Endothelial cell of umbilical vein (primary cell): ENCODE results near the gene FNIP2. TPM values are rescaled to one million over a fixed set of nuclear protein-coding genes. Genes with fewer than 3 reads are reported as not detected.
A peak's percentile ranks its signal among the peaks of the same experiment; 100 is the strongest.

Source experiments
- BruUV-seq: library from RNA; stranded (reverse); fragments of 400-500 nt; replicated peaks from 2 replicates; lab custom pipeline; 2021; lab: Mats Ljungman, UMichigan
- CTCF ChIA-PET: fragments of 300-600, 350-600 bp; sonication (Branson Sonifier 250); formaldehyde crosslinking; loops from one replicate; lab custom pipeline; 2021; ENCODE audit warnings: antibody characterized with exemption, inconsistent platforms; lab: Charles Lee
- POLR2A ChIA-PET: fragments of 300-600, 350-600 bp; sonication (Branson Sonifier 250); formaldehyde crosslinking; loops from one replicate; lab custom pipeline; 2021; ENCODE audit warnings: antibody characterized with exemption, inconsistent platforms; lab: Charles Lee
- DNase-seq: peaks from one replicate; pipeline ENCODE4 v3.0.0-alpha.2; 2011; ENCODE audit warnings: low read depth, low spot score
- FAIRE-seq: peaks from 2 replicates; lab custom pipeline; 2011; peaks lifted over from hg19 to GRCh38; lab: Jason Lieb, UNC
- H2AFZ ChIP-seq: 2 replicates; pipeline ENCODE4 v1.6.0; 2012; ENCODE audit warnings: low read depth, low read length, control low read depth, inconsistent platforms
- H3K27ac ChIP-seq: 2 replicates; pipeline ENCODE4 v1.5.1; 2011; ENCODE audit warnings: low read depth, mild to moderate bottlenecking, control low read depth, low read length, moderate library complexity; ENCODE audit not compliant: insufficient read depth
- H3K27me3 ChIP-seq, 2 experiments: 2 replicates each; pipeline versions ENCODE4 v1.6.0 to v1.6.1; 2011; ENCODE audit warnings: low read length in 2 of 2, mixed read lengths in 1 of 2; ENCODE audit not compliant: control insufficient read depth in 2 of 2, insufficient read depth in 2 of 2
- H3K36me3 ChIP-seq, 2 experiments: 2 replicates in 1 of 2; 3 replicates in 1 of 2; pipeline ENCODE4 v1.5.1; 2011; ENCODE audit warnings: low read length in 2 of 2, mild to moderate bottlenecking in 1 of 2, moderate library complexity in 1 of 2; ENCODE audit not compliant: control insufficient read depth in 2 of 2, insufficient read depth in 2 of 2; ENCODE audit errors: extremely low read depth in 1 of 2
- H3K4me1 ChIP-seq: 3 replicates; pipeline ENCODE4 v1.5.1; 2011; ENCODE audit warnings: mild to moderate bottlenecking, low read length; ENCODE audit not compliant: control insufficient read depth, insufficient read depth; ENCODE audit errors: extremely low read depth
- H3K4me2 ChIP-seq: 2 replicates; pipeline ENCODE4 v1.6.1; 2011; ENCODE audit warnings: low read length, control low read depth, mixed read lengths; ENCODE audit not compliant: insufficient read depth
- H3K4me3 ChIP-seq, 3 experiments: fragments of 200-600 bp in 1 of 3; sonication (generic), shearing (Covaris generic) in 1 of 3; replicated peaks in 1 of 3; 2 replicates each; pipeline ENCODE4 v1.5.1; 2011 to 2016; ENCODE audit warnings: control low read depth in 3 of 3, low read length in 3 of 3, mild to moderate bottlenecking in 2 of 3, inconsistent platforms in 1 of 3, low read depth in 1 of 3, moderate library complexity in 1 of 3; ENCODE audit not compliant: insufficient read depth in 1 of 3
- H3K79me2 ChIP-seq: 2 replicates; pipeline ENCODE4 v1.6.0; 2012; ENCODE audit warnings: low read length, inconsistent platforms; ENCODE audit not compliant: control insufficient read depth, insufficient read depth
- H3K9ac ChIP-seq: replicated peaks from 2 replicates; pipeline ENCODE3; 2011; ENCODE audit warnings: low read length, control low read depth; ENCODE audit not compliant: insufficient read depth; ENCODE audit errors: extremely low read depth
- H3K9me1 ChIP-seq: replicated peaks from 3 replicates; pipeline ENCODE4 v1.6.0; 2011; ENCODE audit warnings: mild to moderate bottlenecking, low read length; ENCODE audit not compliant: control insufficient read depth, insufficient read depth; ENCODE audit errors: extremely low read depth
- H3K9me3 ChIP-seq: replicated peaks from 2 replicates; pipeline ENCODE4 v1.5.1; 2012; ENCODE audit warnings: low read length, inconsistent platforms; ENCODE audit not compliant: control insufficient read depth, insufficient read depth
- H4K20me1 ChIP-seq: replicated peaks from 2 replicates; pipeline ENCODE3; 2011; ENCODE audit warnings: mild to moderate bottlenecking, low read length; ENCODE audit not compliant: control insufficient read depth, insufficient read depth; ENCODE audit errors: extremely low read depth
- EZH2 ChIP-seq: IDR thresholded peaks from 2 replicates; pipeline ENCODE4 v1.6.1; 2012; ENCODE audit warnings: borderline replicate concordance, low read depth, mild to moderate bottlenecking, moderate library complexity, low read length, inconsistent platforms; ENCODE audit not compliant: severe bottlenecking
- FOS ChIP-seq: IDR thresholded peaks from 2 replicates; pipeline ENCODE4 v1.6.1; 2011; ENCODE audit warnings: mild to moderate bottlenecking, low read length, moderate library complexity, borderline replicate concordance; ENCODE audit not compliant: insufficient read depth
- GATA2 ChIP-seq: IDR thresholded peaks from 2 replicates; pipeline ENCODE4 v1.7.0; 2011; ENCODE audit warnings: low read depth, mild to moderate bottlenecking, moderate library complexity, mixed read lengths, low read length; ENCODE audit not compliant: insufficient read length, insufficient read depth
- JUN ChIP-seq: IDR thresholded peaks from 2 replicates; pipeline ENCODE4 v1.6.1; 2011; ENCODE audit warnings: borderline replicate concordance, low read depth; ENCODE audit not compliant: insufficient read length, insufficient read depth
- MAX ChIP-seq: IDR thresholded peaks from 2 replicates; pipeline ENCODE4 v1.6.1; 2011; ENCODE audit not compliant: insufficient read depth, insufficient read length
- MYC ChIP-seq: IDR thresholded peaks from one replicate; pipeline ENCODE4 v1.6.1; 2011; ENCODE audit warnings: mild to moderate bottlenecking, low read depth, low read length
- POLR2A ChIP-seq: IDR thresholded peaks from 2 replicates; pipeline ENCODE4 v1.6.1; 2012; ENCODE audit warnings: low read depth, mild to moderate bottlenecking, control low read depth, low read length
- POLR2AphosphoS5 ChIP-seq: IDR thresholded peaks from 2 replicates; pipeline ENCODE4 v1.6.1; 2012; ENCODE audit warnings: low read depth, mild to moderate bottlenecking, control low read depth, low read length, moderate library complexity; ENCODE audit not compliant: insufficient read depth
- dilution Hi-C: fragments of 300-500 bp; cut with MboI; formaldehyde crosslinking; loops from one replicate; pipeline ENCODE4 v1.15.0; 2019; ENCODE audit warnings: low sequenced_read_pairs; ENCODE audit not compliant: extremely low pct_ligation_motif_present
- intact Hi-C: fragments of 100-400 bp; cut with micrococcal nuclease; formaldehyde crosslinking; loops from one replicate; pipeline ENCODE4 v1.10.0; 2022
- polyA plus RNA-seq, 4 experiments: library from polyadenylated mRNA; depleted of rRNA in 3 of 4; stranded (reverse) in 3 of 4; unstranded in 1 of 4; fragments of >200 nt; gene quantifications; 2 replicates each; pipeline versions ENCODE4 v1.2.1 to v1.2.3, GENCODE V29; 2011 to 2012; ENCODE audit warnings: missing spikeins in 1 of 4
- total RNA-seq: library from RNA; stranded (reverse); gene quantifications from 2 replicates; pipeline ENCODE4 v1.2.3, GENCODE V29; 2021
- TF ChIP-seq, protein P1 (sequence below), 2 donors: IDR thresholded peaks; 1 replicate in 1 of 2; 2 replicates in 1 of 2; pipeline ENCODE4 v1.5.1; 2011; ENCODE audit warnings: low read length in 2 of 2, mild to moderate bottlenecking in 2 of 2, moderate library complexity in 2 of 2, control low read depth in 1 of 2, inconsistent platforms in 1 of 2, low read depth in 1 of 2; ENCODE audit not compliant: insufficient read depth in 1 of 2; ENCODE audit errors: extremely low read depth in 1 of 2

Gene FNIP2
- total and polyA plus RNA-seq, 2 donors (not counting 3 experiments of a cell fraction or from before 2014, with no cell fraction given) = 4.5 to 14.4 TPM

DNA sequence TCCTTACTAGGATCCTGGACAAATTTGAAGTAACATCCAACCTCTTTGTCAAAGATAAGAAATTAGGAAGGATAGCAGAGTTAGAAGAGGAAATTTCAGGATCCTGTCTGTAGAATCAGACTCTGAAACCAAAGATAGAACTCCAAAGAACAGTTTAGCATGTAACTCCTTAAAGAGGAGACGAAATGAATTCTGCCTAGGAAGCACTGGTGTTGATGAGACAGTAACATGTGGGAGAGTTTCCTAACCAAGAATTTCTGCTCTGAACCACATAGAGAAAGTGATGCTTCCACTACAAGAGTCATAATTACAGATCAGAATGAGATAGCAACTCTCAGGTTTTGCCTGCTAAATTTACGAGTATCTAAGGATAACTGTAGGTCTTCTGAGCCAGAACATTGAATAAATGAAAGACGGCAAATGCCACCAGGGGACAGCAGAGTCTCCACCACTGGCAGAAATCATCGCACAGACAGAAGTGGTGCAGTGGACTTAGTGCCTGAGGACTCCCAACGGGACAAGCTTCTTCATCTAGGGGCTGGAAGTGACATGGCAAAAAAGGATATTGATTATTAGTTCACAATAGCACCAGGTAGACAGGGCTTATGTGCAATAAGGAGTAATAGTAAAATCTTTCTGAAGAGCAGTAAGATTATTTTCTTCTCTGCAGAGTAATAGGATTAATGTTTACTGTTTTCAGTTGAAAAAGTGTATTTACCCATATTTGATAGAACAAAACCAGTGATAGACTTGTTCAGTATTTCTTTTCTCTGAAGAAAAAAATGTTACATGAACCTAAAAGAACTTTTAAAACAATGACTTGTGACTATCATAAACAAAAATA lies 38.9 kb upstream of the FNIP2 start:
- CTCF ChIA-PET = interaction anchor here (0.6 to 3.2 kb wide), 22 partner anchors 9 to 473 kb away, joined by 3 to 50 read pairs (median 4); partner anchors contain the start of gene FNIP2
- DNase-seq = peak; percentile 84
- no peak overlapping the region for H3K27ac ChIP-seq
- no peaks in the 10 kb centered on the region for H3K9me3 ChIP-seq
- dilution Hi-C loops (no loop called here), intact Hi-C loops (loop anchor here (1.0 to 2.0 kb wide), 5 partner anchors 120 to 716 kb away; no protein-coding TSS in a partner anchor)
- H3K4me2 ChIP-seq = no peak overlapping the region
- no TSS peak for BruUV-seq
- H3K36me3 ChIP-seq = no peaks in the 10 kb centered on the region
- H3K4me3 ChIP-seq = no peak overlapping the region
- H3K9ac ChIP-seq = no peak overlapping the region
- H3K4me1 ChIP-seq = no peaks in the 10 kb centered on the region
- FAIRE-seq = peak; percentile 52
- H4K20me1 ChIP-seq = no peaks in the 10 kb centered on the region
- H3K9me1 ChIP-seq = no peaks in the 10 kb centered on the region
- TF ChIP-seq, protein P1, sequence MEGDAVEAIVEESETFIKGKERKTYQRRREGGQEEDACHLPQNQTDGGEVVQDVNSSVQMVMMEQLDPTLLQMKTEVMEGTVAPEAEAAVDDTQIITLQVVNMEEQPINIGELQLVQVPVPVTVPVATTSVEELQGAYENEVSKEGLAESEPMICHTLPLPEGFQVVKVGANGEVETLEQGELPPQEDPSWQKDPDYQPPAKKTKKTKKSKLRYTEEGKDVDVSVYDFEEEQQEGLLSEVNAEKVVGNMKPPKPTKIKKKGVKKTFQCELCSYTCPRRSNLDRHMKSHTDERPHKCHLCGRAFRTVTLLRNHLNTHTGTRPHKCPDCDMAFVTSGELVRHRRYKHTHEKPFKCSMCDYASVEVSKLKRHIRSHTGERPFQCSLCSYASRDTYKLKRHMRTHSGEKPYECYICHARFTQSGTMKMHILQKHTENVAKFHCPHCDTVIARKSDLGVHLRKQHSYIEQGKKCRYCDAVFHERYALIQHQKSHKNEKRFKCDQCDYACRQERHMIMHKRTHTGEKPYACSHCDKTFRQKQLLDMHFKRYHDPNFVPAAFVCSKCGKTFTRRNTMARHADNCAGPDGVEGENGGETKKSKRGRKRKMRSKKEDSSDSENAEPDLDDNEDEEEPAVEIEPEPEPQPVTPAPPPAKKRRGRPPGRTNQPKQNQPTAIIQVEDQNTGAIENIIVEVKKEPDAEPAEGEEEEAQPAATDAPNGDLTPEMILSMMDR (IDR thresholded peaks at IDR 0.05; ENCODE audit: extremely low read depth in 1 of 2, insufficient read depth in 1 of 2, low read depth in 1 of 2, low read length in 2 of 2) = peak; percentile 71 to 78
- no peak for TF ChIP-seq EZH2
- POLR2A ChIA-PET = no interaction called here
- no peak overlapping the region for H2AFZ ChIP-seq
- H3K79me2 ChIP-seq = no peaks in the 10 kb centered on the region
- H3K27me3 ChIP-seq = peaks cover 9 to 14% of the 10 kb centered on the region in 2 experiments

GRCh38 chr4:158738866-158739265 lies 30.0 kb upstream of the FNIP2 start:
- Histone ChIP-seq H3K4me2 (no peak overlapping the region), H3K9me1 (no peaks in the 10 kb centered on the region), H3K4me1 (no peaks in the 10 kb centered on the region), H3K4me3 (no peak overlapping the region), H3K9ac (no peak overlapping the region), H3K9me3 (no peaks in the 10 kb centered on the region), H4K20me1 (no peaks in the 10 kb centered on the region), H3K79me2 (no peaks in the 10 kb centered on the region), H3K27ac (no peak overlapping the region), H2AFZ (no peak overlapping the region), H3K27me3 (peaks cover 0 to 3% of the 10 kb centered on the region in 2 experiments), H3K36me3 (no peaks in the 10 kb centered on the region)
- no peak for TF ChIP-seq MAX
- TF ChIP-seq POLR2A = no peak
- TF ChIP-seq POLR2AphosphoS5 = no peak
- TF ChIP-seq, protein P1 (IDR thresholded peaks at IDR 0.05; ENCODE audit: extremely low read depth in 1 of 2, insufficient read depth in 1 of 2, low read depth in 1 of 2, low read length in 2 of 2) = no peak
- TF ChIP-seq GATA2 = no peak
- no peak for TF ChIP-seq MYC
- TF ChIP-seq EZH2 = no peak
- no peak for TF ChIP-seq JUN
- no peak for TF ChIP-seq FOS
- DNase-seq (no peak), FAIRE-seq (no peak)
- POLR2A ChIA-PET = no interaction called here
- no TSS peak for BruUV-seq
- intact Hi-C loops = no loop called here
- CTCF ChIA-PET = interaction anchor here (1.2 to 1.4 kb wide), 3 partner anchors 9 to 112 kb away, joined by 3 to 6 read pairs (median 4); no protein-coding TSS in a partner anchor
- dilution Hi-C loops = no loop called here
